GM10248 (cell line): ENCODE results near the gene MARCHF7.
"Not testable (repeated sequence)": the region's sequence is repeated elsewhere in the genome, so short reads cannot be mapped to it uniquely, and the experiment has no call there.

Experiments
- CTCF ChIA-PET: fragments of 300-600 bp; sonication (Branson Sonifier 250); formaldehyde crosslinking; extraction: SDS; loops from one replicate; lab custom pipeline; 2021; ENCODE audit warnings: antibody characterized with exemption; lab: Yijun Ruan, JAX
- POLR2A ChIA-PET: fragments of 350-650 bp; sonication (Branson Sonifier 250); formaldehyde crosslinking; extraction: SDS; loops from one replicate; lab custom pipeline; 2020; ENCODE audit warnings: antibody characterized with exemption; lab: Yijun Ruan, JAX
- DNase-seq: peaks from one replicate; pipeline ENCODE4 v3.0.0; 2012; ENCODE audit errors: extremely low spot score
- TF ChIP-seq, protein P1 (sequence below): IDR thresholded peaks from 2 replicates; pipeline ENCODE4 v1.5.1; 2012; ENCODE audit warnings: mild to moderate bottlenecking, low read depth; ENCODE audit errors: extremely low read depth, missing control alignments, control extremely low read depth

MARCHF7 gene

DNA sequence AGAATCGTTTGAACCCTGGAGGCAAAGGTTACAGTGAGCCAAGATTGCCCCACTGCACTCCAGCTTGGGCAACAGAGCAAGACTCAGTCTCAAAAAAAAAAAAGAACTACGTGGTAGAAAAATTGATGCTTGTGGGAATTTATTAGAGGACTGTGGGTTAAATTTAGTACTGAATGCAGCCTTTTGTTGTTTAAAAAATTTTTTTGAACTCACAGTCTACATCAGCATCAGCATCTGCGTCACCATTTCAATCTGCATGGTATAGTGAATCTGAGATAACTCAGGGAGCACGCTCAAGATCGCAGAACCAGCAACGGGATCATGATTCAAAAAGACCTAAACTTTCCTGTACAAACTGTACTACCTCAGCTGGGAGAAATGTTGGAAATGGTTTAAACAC is 30.5 kb downstream of the MARCHF7 start:
- ChIA-PET CTCF (interaction anchor here (0.8 kb wide), 1 partner anchor 11 kb away, joined by 3 read pairs; no protein-coding TSS in a partner anchor), POLR2A (no interaction called here)
- DNase-seq, result no peak
- TF ChIP-seq, protein P1, sequence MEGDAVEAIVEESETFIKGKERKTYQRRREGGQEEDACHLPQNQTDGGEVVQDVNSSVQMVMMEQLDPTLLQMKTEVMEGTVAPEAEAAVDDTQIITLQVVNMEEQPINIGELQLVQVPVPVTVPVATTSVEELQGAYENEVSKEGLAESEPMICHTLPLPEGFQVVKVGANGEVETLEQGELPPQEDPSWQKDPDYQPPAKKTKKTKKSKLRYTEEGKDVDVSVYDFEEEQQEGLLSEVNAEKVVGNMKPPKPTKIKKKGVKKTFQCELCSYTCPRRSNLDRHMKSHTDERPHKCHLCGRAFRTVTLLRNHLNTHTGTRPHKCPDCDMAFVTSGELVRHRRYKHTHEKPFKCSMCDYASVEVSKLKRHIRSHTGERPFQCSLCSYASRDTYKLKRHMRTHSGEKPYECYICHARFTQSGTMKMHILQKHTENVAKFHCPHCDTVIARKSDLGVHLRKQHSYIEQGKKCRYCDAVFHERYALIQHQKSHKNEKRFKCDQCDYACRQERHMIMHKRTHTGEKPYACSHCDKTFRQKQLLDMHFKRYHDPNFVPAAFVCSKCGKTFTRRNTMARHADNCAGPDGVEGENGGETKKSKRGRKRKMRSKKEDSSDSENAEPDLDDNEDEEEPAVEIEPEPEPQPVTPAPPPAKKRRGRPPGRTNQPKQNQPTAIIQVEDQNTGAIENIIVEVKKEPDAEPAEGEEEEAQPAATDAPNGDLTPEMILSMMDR, result no peak

DNA sequence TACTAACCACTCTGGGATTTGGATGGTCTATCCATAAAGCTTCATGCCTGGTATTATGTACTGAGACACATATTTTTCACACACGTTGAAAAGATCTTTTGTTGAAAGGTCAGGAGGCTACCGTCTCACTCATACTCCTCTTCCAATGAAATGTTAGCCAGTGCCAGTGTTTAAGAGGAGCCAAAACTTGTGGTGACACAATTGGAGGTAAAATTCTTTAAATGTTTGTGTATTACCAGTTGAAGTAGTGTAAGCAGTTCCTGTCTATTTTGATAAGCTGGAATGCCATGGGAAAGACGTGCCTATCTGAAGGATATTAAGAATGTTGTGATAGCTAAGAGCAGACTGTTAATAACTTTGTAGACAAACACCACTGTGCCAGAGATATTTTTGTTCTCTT is 32.1 kb downstream of the MARCHF7 start:
- POLR2A ChIA-PET, result no interaction called here
- CTCF ChIA-PET, result no interaction called here
- TF ChIP-seq, protein P1, result no peak
- no peak for DNase-seq

DNA sequence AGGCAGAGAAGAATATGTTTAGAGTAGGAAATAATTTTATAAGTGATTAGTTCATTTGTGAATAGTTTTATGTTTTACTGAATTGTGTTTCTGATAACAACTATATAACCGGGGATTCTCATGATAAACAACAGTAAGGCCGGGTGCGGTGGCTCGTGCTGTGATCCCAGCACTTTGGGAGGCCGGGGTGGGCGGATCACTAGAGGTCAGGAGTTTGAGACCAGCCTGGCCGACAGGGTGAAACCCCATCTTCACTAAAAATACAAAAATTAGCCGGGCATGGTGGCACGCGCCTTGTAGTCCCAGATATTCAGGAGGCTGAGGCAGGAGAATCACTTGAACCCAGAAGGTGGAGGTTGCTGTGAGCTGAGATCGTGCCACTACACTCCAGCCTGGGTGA is 32.9 kb downstream of the MARCHF7 start:
- DNase-seq, CTCF ChIA-PET, POLR2A ChIA-PET: not testable (repeated sequence)

DNA sequence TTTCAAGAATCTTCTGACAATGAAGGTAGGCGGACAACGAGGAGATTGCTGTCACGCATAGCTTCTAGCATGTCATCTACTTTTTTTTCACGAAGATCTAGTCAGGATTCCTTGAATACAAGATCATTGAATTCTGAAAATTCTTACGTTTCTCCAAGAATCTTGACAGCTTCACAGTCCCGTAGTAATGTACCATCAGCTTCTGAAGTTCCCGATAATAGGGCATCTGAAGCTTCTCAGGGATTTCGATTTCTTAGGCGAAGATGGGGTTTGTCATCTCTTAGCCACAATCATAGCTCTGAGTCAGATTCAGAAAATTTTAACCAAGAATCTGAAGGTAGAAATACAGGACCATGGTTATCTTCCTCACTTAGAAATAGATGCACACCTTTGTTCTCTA is 35.8 kb downstream of the MARCHF7 start:
- CTCF ChIA-PET, result interaction anchor here (1.1 to 1.6 kb wide), 3 partner anchors 14 to 174 kb away, joined by 3 read pairs; no protein-coding TSS in a partner anchor
- no peak for DNase-seq
- TF ChIP-seq, protein P1, result no peak
- POLR2A ChIA-PET, result interaction anchor here (0.6 kb wide), 1 partner anchor 10 kb away, joined by 3 read pairs; no protein-coding TSS in a partner anchor

DNA sequence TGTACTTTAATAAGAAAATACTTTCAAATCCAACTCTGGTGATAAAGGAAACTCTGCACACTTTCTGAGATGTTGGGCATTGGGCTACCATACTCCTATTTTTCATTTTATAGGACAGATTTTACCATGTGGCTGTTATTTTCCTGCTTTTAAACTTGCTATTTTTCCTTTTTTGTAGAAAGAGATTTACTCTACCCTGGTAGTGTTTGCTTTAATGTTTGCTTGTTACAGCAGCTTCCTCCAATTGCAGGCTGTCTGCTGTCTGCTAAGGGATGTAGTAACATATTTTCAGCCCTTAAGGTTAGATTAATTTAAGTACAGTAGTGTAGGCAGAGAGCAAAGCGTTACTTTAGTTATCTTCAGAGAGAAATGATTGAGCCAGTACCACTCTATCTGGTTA is 38.6 kb downstream of the MARCHF7 start:
- CTCF ChIA-PET, result no interaction called here
- POLR2A ChIA-PET, result no interaction called here
- no peak for DNase-seq
- TF ChIP-seq, protein P1, result no peak

DNA sequence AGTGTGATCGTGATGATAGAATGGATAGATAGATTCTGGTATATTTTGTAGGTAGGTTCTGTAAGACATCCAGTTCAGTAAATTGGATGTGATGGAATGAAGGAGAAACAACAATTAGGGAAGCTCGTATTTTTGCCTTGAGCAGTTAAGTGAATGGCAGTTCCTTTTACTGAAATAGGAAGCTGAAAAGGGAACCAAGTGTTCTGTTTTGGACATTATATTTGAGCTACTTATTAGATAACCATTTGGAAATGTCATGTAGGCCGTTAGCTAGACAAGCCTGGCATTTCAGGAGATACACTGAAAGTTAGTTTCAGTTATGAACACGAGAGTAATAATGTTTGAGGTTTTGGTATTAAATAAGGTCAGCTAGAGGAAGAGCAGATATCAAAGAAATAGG is 41.5 kb downstream of the MARCHF7 start:
- DNase-seq, result no peak
- ChIA-PET POLR2A (no interaction called here), CTCF (interaction anchor here (1.4 to 2.0 kb wide), 3 partner anchors 9 to 42 kb away, joined by 4 to 7 read pairs (median 6); partner anchors contain the start of gene MARCHF7)
- TF ChIP-seq, protein P1, result no peak

DNA sequence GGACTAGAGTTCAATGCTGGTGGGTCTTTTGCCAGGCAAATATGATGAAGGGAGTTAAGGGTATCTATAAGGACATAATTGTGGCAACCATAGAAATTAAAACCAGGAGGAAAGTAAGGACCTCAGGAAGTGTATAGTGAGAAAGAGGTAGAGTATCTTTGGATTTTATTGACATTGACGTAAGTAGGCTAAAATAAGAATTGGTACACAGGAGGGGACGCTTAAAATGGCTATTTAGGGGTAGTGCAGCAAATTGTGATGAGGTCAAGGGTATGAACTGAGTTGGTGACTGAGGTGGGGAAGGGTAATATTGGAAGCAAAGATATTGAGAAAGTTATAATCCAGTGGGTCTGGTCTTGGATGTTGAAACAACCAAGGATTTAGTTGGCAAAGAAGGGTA is 42.7 kb downstream of the MARCHF7 start:
- ChIA-PET POLR2A (no interaction called here), CTCF (interaction anchor here (1.6 kb wide), 1 partner anchor 8 kb away, joined by 6 read pairs; no protein-coding TSS in a partner anchor)
- no peak for DNase-seq
- TF ChIP-seq, protein P1, result no peak
